Measurements from ENCODE around the gene USP4. TPM values are rescaled to one million over a fixed set of nuclear protein-coding genes. Genes with fewer than 3 reads are reported as not detected.
A peak's percentile ranks its signal among the peaks of the same experiment; 100 is the strongest.

USP4 gene
- total RNA-seq (113 and 116 TPM in 2 replicates), polyA plus RNA-seq (60.3 and 71.7 TPM in 2 replicates), polyA minus RNA-seq (31.6 and 47.6 TPM in 2 replicates)
- 31.7 TPM for total RNA-seq (2013)

GRCh38 chr3:49339941-49340800, at the start of gene USP4:
Gene USP4, minus strand, starts transcription at chr3:49340053. Its CDS starts 29 bp downstream, at chr3:49340024.
- Histone ChIP-seq H3K36me3 (replicated peaks in 1 of 2; ENCODE audit: control extremely low read depth in 1 of 2, control insufficient read depth in 1 of 2, extremely low read depth in 1 of 2, insufficient read depth in 2 of 2, low read length in 1 of 2) (peaks cover 4 to 16% of the 10 kb centered on the region in 2 experiments), H2AFZ (ENCODE audit: insufficient read depth, low read depth, low read length, poor library complexity, severe bottlenecking) (peak within 1 kb of the TSS; percentile 69), H3K9me3 (ENCODE audit: control extremely low read depth in 1 of 3, control insufficient read depth in 2 of 3, insufficient read depth in 1 of 3, low read length in 2 of 3) (no peaks in the 10 kb centered on the region), H3K4me3 (ENCODE audit: control extremely low read depth in 1 of 5, extremely low read depth in 1 of 5, insufficient read depth in 1 of 5, low read depth in 2 of 5, low read length in 4 of 5) (peak within 1 kb of the TSS; percentile 82 to 96 (median 90)), H3K4me2 (replicated peaks; ENCODE audit: low read depth, low read length, poor library complexity, severe bottlenecking) (peak within 1 kb of the TSS; percentile 75), H3K27ac (ENCODE audit: low read length in 2 of 2) (peak within 1 kb of the TSS; percentile 96 to 99), H3K79me2 (ENCODE audit: control insufficient read depth, insufficient read depth, low read length) (peaks cover 59% of the 10 kb centered on the region), H3K4me1 (ENCODE audit: control insufficient read depth in 2 of 2, insufficient read depth in 2 of 2, low read length in 2 of 2) (peaks cover 60 to 70% of the 10 kb centered on the region in 2 donors), H3K9ac (ENCODE audit: low read length) (peak within 1 kb of the TSS; percentile 74), H4K20me1 (ENCODE audit: control insufficient read depth, insufficient read depth, low read length, poor library complexity, severe bottlenecking) (peaks cover 11% of the 10 kb centered on the region), H3K27me3 (replicated peaks in 1 of 4; ENCODE audit: control extremely low read depth in 1 of 4, control insufficient read depth in 3 of 4, insufficient read depth in 4 of 4, low read length in 3 of 4) (no peaks in the 10 kb centered on the region)
- TF ChIP-seq EZH2 (IDR thresholded peaks at IDR 0.05; ENCODE audit: borderline replicate concordance, insufficient read depth, low read depth, low read length, poor library complexity, severe bottlenecking) (no peak), CTCF (IDR thresholded peaks at IDR 0.05) (no peak)
- ChIA-PET POLR2A (interaction anchor here (0.6 to 3.5 kb wide), 20 partner anchors 11 to 494 kb away, joined by 3 to 47 read pairs (median 6); partner anchors contain the start of genes DAG1, GPX1, NDUFAF3 and NICN1), CTCF (interaction anchor here (0.5 to 6.7 kb wide), 25 partner anchors 8 to 352 kb away, joined by 3 to 137 read pairs (median 4); partner anchors contain the start of genes AMT, DAG1, GPX1 and KLHDC8B)
- DNase-seq (peak; percentile 96), ATAC-seq (ENCODE audit: low read depth) (peak; percentile 86)
- intact Hi-C loops (cut with micrococcal nuclease): loop anchor here (1.0 to 10.0 kb wide), 12 partner anchors 18 to 895 kb away; partner anchors contain the start of genes APEH, DAG1, GNAI2 and GPX1
- peak within 1 kb of the TSS; percentile 83 for H3K4me3 Mint-ChIP-seq
- peak within 1 kb of the TSS; percentile 97 for H3K27ac Mint-ChIP-seq
- no peaks in the 10 kb centered on the region for H3K27me3 Mint-ChIP-seq
- H3K9me3 Mint-ChIP-seq (ENCODE audit: insufficient read depth): no peaks in the 10 kb centered on the region
- peaks cover 52% of the 10 kb centered on the region for H3K4me1 Mint-ChIP-seq
- WGBS (ENCODE audit: insufficient coverage): under 1% methylated on average over 68 of the region's 70 CpGs
